ENCODE results near the gene NEUROG2.

Gene NEUROG2

GRCh38 chr4:112485930-112486329 is 30.1 kb downstream of the NEUROG2 start:
- H3K4me3 ChIP-seq (ENCODE audit: low read depth, low read length), result no peak overlapping the region
- TF ChIP-seq CTCF (IDR thresholded peaks at IDR 0.05; ENCODE audit: borderline replicate concordance, insufficient read depth, low read depth, low read length), result no peak

GRCh38 chr4:112473985-112474384 is 42.0 kb downstream of the NEUROG2 start:
- TF ChIP-seq CTCF (IDR thresholded peaks at IDR 0.05; ENCODE audit: borderline replicate concordance, insufficient read depth, low read depth, low read length), result no peak
- no peak overlapping the region for H3K4me3 ChIP-seq (ENCODE audit: low read depth, low read length)

- H3K4me3 ChIP-seq (ENCODE audit: low read depth, low read length), result no peak overlapping the region
These were observed 43.7 kb downstream of the NEUROG2 start for GRCh38 chr4:112472318-112472717.

More at GRCh38 chr4:112472318-112472717, 43.7 kb downstream of the NEUROG2 start:
- no peak for TF ChIP-seq CTCF (IDR thresholded peaks at IDR 0.05; ENCODE audit: borderline replicate concordance, insufficient read depth, low read depth, low read length)

All from GM12875 (cell line).